Measurements from ENCODE around the gene NOTCH1. TPM values are rescaled to one million over a fixed set of nuclear protein-coding genes. Genes with fewer than 3 reads are reported as not detected.

NOTCH1 gene
- total and polyA plus RNA-seq, 2 of the 13 experiments (the other 11 are each of a cell fraction or from before 2014, with no cell fraction given) = 0.09 to 0.35 TPM

DNA sequence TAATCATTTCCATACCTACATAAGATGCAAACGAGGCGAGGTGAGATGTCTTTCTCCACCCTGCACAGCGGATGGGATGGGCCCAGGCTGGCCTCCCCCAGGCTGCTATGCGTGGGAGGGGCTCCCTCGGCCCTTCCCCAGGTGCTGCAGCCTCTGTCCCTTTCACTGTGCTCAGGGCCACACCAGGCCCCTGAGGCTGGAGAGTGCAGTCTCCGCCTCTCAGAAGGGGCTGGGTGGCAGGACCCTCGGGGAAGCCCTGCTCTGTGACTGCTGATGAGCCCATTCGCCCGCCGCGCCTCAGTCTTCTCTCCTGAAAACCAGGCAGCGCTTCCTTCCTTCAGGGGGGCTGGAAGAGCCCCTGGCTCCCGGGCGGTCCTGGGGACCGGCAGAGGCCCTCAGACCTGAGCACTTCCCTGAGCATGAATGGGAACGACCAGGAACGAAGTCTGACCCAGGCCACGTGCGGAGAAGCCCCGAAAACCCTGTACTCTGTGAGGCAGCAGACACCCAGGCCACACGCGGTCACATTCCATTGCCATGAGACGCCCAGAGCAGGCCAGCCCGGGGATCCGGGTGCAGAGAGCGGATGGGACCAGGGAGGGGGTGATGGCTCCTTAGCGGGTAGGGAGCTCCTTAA is 21.9 kb upstream of the NOTCH1 start (continued):
- TF ChIP-seq, protein P1, sequence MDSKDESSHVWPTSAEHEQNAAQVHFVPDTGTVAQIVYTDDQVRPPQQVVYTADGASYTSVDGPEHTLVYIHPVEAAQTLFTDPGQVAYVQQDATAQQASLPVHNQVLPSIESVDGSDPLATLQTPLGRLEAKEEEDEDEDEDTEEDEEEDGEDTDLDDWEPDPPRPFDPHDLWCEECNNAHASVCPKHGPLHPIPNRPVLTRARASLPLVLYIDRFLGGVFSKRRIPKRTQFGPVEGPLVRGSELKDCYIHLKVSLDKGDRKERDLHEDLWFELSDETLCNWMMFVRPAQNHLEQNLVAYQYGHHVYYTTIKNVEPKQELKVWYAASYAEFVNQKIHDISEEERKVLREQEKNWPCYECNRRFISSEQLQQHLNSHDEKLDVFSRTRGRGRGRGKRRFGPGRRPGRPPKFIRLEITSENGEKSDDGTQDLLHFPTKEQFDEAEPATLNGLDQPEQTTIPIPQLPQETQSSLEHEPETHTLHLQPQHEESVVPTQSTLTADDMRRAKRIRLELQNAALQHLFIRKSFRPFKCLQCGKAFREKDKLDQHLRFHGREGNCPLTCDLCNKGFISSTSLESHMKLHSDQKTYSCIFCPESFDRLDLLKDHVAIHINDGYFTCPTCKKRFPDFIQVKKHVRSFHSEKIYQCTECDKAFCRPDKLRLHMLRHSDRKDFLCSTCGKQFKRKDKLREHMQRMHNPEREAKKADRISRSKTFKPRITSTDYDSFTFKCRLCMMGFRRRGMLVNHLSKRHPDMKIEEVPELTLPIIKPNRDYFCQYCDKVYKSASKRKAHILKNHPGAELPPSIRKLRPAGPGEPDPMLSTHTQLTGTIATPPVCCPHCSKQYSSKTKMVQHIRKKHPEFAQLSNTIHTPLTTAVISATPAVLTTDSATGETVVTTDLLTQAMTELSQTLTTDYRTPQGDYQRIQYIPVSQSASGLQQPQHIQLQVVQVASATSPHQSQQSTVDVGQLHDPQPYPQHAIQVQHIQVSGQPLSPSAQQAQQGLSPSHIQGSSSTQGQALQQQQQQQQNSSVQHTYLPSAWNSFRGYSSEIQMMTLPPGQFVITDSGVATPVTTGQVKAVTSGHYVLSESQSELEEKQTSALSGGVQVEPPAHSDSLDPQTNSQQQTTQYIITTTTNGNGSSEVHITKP (CRISPR knock-in tag; IDR thresholded peaks at IDR 0.05; ENCODE audit: low read depth) = no peak
- TF ChIP-seq KLF13 (CRISPR knock-in tag; IDR thresholded peaks at IDR 0.05) = no peak
- TF ChIP-seq, protein P2, sequence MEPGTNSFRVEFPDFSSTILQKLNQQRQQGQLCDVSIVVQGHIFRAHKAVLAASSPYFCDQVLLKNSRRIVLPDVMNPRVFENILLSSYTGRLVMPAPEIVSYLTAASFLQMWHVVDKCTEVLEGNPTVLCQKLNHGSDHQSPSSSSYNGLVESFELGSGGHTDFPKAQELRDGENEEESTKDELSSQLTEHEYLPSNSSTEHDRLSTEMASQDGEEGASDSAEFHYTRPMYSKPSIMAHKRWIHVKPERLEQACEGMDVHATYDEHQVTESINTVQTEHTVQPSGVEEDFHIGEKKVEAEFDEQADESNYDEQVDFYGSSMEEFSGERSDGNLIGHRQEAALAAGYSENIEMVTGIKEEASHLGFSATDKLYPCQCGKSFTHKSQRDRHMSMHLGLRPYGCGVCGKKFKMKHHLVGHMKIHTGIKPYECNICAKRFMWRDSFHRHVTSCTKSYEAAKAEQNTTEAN (CRISPR knock-in tag; conservative IDR thresholded peaks at IDR 0.05) = peak; percentile 93
- TF ChIP-seq ZNF33B (CRISPR knock-in tag; IDR thresholded peaks at IDR 0.05) = no peak
- no peak for TF ChIP-seq MZF1 (CRISPR knock-in tag; IDR thresholded peaks at IDR 0.05; ENCODE audit: borderline replicate concordance)
- TF ChIP-seq, protein P3, sequence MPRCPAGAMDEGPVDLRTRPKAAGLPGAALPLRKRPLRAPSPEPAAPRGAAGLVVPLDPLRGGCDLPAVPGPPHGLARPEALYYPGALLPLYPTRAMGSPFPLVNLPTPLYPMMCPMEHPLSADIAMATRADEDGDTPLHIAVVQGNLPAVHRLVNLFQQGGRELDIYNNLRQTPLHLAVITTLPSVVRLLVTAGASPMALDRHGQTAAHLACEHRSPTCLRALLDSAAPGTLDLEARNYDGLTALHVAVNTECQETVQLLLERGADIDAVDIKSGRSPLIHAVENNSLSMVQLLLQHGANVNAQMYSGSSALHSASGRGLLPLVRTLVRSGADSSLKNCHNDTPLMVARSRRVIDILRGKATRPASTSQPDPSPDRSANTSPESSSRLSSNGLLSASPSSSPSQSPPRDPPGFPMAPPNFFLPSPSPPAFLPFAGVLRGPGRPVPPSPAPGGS (CRISPR knock-in tag; IDR thresholded peaks at IDR 0.05) = peak; percentile 72; the same call in 1 of the 2 replicates
- TF ChIP-seq NR2C2 (CRISPR knock-in tag; IDR thresholded peaks at IDR 0.05; ENCODE audit: borderline replicate concordance) = no peak
- TF ChIP-seq ZNF75D (CRISPR knock-in tag; IDR thresholded peaks at IDR 0.05; ENCODE audit: borderline replicate concordance) = no peak
- TF ChIP-seq GFI1 (CRISPR knock-in tag; IDR thresholded peaks at IDR 0.05; ENCODE audit: borderline replicate concordance) = no peak
- TF ChIP-seq ZNF878 (CRISPR knock-in tag; IDR thresholded peaks at IDR 0.05) = peak; percentile 94; the same call in 1 of the 2 replicates
- no peak for TF ChIP-seq HNRNPH1 (optimal IDR thresholded peaks at IDR 0.05; ENCODE audit: low read depth, low read length)
- peak; percentile 80; the same call in 1 of the 2 replicates for TF ChIP-seq MYC (CRISPR knock-in tag; IDR thresholded peaks at IDR 0.05; ENCODE audit: borderline replicate concordance)
- TF ChIP-seq NPAS2 (CRISPR knock-in tag; IDR thresholded peaks at IDR 0.05; ENCODE audit: borderline replicate concordance) = no peak
- no peak for TF ChIP-seq KAT2B (IDR thresholded peaks at IDR 0.05; ENCODE audit: borderline replicate concordance, low read depth, low read length)
- peak; percentile 26; the same call in 1 of the 2 replicates for TF ChIP-seq ZNF629 (CRISPR knock-in tag; conservative IDR thresholded peaks at IDR 0.05)
- TF ChIP-seq ZNF839 (CRISPR knock-in tag; IDR thresholded peaks at IDR 0.05; ENCODE audit: borderline replicate concordance) = no peak
- 0 out of 2 replicates have a peak, but pooled peaks have one; percentile 37 for TF ChIP-seq ZNF3 (CRISPR knock-in tag; IDR thresholded peaks at IDR 0.05)
- peak; percentile 82; the same call in 1 of the 2 replicates for TF ChIP-seq NRL (CRISPR knock-in tag; IDR thresholded peaks at IDR 0.05; ENCODE audit: borderline replicate concordance)
- no peak for TF ChIP-seq TAF1 (CRISPR knock-in tag; IDR thresholded peaks at IDR 0.05)
- TF ChIP-seq, protein P4, sequence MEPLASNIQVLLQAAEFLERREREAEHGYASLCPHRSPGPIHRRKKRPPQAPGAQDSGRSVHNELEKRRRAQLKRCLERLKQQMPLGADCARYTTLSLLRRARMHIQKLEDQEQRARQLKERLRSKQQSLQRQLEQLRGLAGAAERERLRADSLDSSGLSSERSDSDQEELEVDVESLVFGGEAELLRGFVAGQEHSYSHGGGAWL (CRISPR knock-in tag; IDR thresholded peaks at IDR 0.05) = peak; percentile 68; the same call in 1 of the 2 replicates
- no peak for TF ChIP-seq PHF20 (CRISPR knock-in tag; IDR thresholded peaks at IDR 0.05)
- TF ChIP-seq ARHGAP35 (CRISPR knock-in tag; IDR thresholded peaks at IDR 0.05; ENCODE audit: borderline replicate concordance) = no peak
